Measurements from ENCODE around the gene SFXN4.
"Not testable (repeated sequence)": the region's sequence is repeated elsewhere in the genome, so short reads cannot be mapped to it uniquely, and the experiment has no call there.

Gene SFXN4

GRCh38 chr10:119112056-119112455, 53.5 kb downstream of the SFXN4 start:
- DNase-seq (ENCODE audit: low read depth, low spot score) = no peak

- DNase-seq (ENCODE audit: low read depth, low spot score) = not testable (repeated sequence)
Observed at GRCh38 chr10:119107771-119108170, 57.7 kb downstream of the SFXN4 start.

GRCh38 chr10:119107106-119107505, 58.4 kb downstream of the SFXN4 start:
- not testable (repeated sequence) for DNase-seq (ENCODE audit: low read depth, low spot score)

GRCh38 chr10:119105899-119106298, 59.6 kb downstream of the SFXN4 start:
- not testable (repeated sequence) for DNase-seq (ENCODE audit: low read depth, low spot score)

GRCh38 chr10:119105155-119105554, 60.4 kb downstream of the SFXN4 start:
- DNase-seq (ENCODE audit: low read depth, low spot score) = no peak

GRCh38 chr10:119104654-119105015, 60.9 kb downstream of the SFXN4 start:
- DNase-seq (ENCODE audit: low read depth, low spot score) = no peak

- no peak for DNase-seq (ENCODE audit: low read depth, low spot score)
Observed at GRCh38 chr10:119103903-119104653, 61.4 kb downstream of the SFXN4 start, which contains the start of gene DENND10. Gene DENND10, plus strand, starts transcription at chr10:119104113. Its CDS starts 30 bp downstream, at chr10:119104143.

DNA sequence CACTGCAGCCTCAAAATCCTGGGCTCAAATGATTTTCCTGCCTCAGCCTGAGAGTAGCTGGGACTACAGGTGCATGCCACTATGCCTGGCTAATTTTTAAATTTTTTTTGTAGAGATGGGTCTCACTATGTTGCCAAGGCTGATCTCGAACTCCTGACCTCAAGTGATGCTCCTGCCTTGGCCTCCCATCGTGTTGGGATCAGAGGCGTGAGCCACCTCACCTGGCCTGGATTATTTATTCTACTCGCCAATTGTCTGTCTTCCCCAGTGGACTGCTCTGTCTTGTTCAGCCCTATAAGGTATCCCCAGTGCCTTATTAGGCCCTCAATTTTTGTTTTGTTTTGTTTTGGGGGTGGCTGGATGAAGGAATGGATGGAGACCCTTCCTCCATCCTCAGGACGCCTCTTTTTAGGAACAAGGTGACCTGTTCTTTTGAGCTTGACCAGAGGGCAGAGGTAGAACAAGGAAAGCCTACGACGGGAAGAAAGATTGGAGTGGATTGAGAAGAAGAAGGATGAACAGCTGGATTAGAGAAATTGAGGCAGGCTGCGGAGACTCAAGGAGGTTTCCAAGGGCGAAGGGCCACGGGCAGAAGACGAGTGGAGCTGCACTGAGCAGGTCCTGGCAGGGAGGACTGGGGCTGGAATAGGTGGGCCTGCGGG, 62.1 kb downstream of the SFXN4 start:
- DNase-seq (ENCODE audit: low read depth, low spot score) = no peak

DNA sequence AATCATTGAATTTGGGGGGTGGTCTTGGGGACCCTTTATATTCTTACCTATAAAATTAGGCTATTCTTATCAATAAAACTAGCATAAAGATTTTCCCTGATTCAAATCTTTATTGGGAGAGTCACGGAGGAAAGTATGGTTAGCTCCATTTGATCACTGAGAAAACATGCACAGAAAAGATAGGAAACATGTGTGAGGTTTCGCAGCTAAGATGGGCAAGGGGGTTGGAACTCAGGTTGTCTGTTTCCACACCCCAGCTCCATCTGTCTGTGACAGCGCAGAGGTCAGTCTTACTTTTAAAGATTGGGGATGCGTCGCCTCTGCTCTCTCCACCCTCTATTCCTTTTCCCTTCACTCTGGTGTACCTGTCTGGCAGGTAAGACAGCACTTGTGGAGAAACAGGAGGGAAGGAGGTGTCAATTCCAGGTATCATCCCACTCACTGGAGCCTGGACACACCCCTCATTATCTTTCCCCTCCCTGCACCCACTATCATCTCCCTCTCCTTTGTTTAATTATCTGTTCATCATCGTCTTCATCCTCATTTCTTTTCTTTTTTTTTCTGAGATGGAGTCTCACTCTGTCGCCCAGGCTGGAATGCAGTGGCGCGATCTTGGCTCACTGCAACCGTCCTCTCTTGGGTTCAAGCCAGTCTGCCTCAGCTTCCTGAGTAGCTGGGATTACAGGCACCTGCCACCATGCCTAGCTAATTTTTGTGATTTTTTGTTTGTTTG, 64.0 kb downstream of the SFXN4 start:
- DNase-seq (ENCODE audit: low read depth, low spot score) = no peak

- DNase-seq (ENCODE audit: low read depth, low spot score) = no peak
Observed at GRCh38 chr10:119100434-119101238, 64.9 kb downstream of the SFXN4 start.

- no peak for DNase-seq (ENCODE audit: low read depth, low spot score)
Observed at GRCh38 chr10:119098576-119098975, 66.9 kb downstream of the SFXN4 start.

DNA sequence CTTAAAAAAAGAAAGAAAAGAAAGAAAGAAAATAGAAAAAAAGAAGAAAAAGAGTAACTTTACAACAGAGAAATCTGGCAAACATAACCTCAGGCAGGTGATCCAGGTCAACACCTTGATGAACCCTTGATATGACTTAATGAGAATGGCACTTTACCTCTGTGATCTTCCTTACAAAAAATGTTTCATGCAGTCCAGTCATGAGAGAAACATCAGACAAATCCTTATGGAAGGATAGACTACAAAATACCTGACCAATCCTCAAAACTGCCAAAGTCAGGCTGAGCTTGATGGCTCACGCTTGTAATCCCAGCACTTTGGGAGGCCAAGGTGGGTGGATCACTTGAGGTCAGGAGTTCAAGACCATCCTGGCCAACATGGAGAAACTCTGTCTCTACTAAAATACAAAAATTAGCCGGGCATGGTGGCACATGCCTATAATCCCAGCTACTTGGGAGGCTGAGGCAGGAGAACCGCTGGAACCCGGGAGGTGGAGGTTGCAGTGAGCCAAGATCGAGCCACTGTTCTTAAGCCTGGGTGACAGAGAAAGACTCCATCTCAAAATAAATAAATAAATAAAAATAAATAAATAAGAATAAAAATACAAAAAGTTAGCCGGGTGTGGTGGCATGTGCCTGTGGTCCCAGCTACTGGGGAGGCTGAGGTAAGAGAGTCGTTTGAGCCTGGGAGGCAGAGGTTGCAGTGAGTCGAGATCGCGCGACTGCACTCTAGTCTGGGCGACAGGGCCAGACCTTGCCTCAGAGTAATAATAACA, 68.7 kb downstream of the SFXN4 start:
- DNase-seq (ENCODE audit: low read depth, low spot score) = not testable (repeated sequence)

- no peak for DNase-seq (ENCODE audit: low read depth, low spot score)
Observed at GRCh38 chr10:119095640-119096039, 69.9 kb downstream of the SFXN4 start.

DNA sequence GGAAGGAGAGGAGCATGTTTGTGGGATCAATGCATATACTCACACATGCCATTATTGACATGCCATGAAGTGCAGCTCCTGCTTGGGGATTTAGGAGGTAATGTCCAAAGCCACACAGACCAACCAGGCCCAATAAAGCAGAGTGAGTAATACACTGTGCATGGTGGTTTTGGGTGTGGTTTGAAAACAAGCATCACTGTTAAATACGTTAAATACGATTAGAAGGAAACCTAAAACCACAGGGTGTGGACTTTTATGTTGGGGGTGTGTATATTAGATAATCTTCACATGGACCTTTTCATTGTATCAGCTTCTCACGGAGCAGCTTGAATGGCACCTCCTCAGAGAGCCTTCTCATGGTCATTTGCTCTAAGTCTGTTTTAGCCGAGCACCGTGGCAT, 74.5 kb downstream of the SFXN4 start:
- DNase-seq (ENCODE audit: low read depth, low spot score) = no peak

All from smooth muscle cell of the brain vasculature (primary cell).